SHP77 treated with DMSO at 0.1 percent for 48 hours (cell line): ENCODE data around the gene KIF13A.
"Not testable (repeated sequence)": the region's sequence is repeated elsewhere in the genome, so short reads cannot be mapped to it uniquely, and the experiment has no call there.

Experiments
- DNase-seq: peaks from one replicate; lab custom pipeline; 2025; lab: John Stamatoyannopoulos, UW

Gene KIF13A

DNA sequence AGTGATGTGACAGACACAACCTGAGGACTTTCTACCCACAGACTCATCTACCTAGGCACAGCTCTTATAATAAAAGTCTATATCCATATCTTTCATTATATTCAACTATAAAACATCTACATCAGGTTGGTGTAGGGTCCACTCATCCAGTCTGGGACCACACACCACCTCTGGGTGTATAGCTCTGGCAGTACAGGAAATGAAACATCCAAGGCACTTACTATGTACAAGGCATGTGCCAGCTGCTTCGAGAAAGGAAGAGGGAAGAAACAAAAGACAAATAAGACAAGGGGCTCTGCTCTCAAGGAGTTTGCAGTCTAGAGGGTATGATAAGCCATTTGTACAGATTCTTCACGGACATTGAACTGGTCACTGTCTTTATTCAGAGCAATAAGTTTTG, 18.6 kb downstream of the KIF13A start:
- DNase-seq = no peak

DNA sequence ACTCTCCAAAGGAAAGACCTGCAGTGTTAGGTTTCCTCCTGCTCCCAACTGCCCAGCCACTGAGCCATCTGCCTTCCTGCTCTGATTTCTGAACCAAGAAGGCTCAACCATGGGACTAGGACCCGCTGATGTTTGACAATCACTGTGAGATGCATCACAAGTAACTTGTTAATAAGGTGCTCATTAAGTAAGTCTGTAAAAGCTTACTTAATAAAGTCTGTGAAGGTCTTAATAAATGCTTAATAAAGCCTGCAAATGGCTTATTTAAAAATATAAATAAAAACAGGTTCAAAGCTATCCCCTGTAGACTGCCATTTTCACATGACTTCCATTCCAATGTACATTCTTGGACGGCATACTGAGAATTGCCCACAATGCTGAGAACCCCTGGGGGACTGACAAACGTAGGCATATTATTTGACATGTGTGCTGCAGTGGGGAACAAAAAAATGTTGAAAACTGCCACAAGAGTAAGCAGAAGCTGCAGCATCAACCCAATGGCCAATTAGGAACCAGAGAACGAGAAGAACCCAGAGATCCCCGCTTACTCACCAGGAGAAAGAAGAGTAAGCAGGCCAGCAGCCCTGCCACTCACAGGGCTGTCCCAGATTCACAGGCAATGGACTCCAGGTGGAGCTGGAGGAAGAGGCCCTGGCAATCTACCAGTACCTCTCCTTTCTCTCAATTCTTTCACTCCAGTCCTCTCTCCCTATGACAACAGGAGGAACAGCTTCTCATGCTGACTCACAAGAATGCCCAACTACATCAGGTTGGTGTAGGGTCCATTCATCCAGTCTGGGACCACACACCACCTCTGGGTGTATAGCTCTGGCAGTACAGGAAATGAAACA, 19.5 kb downstream of the KIF13A start:
- DNase-seq = no peak

DNA sequence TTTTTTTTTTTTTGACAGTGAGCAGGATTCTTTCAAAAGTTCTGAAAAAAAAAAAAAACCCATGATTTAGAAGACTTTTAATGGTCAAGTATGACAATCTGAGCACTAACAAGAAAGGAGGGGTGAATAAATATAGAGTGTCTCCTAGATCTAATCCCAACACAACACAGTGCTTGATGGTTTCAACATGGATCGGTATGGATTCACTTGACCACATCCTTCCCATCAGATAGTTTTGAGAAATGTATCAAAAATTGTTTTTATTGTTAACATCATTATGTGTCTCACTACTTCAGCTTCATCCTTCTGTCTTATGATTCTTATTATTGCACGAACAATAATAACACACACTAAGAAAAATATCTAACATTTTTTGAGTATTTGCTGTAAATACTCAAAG, 21.0 kb downstream of the KIF13A start:
- no peak for DNase-seq

DNA sequence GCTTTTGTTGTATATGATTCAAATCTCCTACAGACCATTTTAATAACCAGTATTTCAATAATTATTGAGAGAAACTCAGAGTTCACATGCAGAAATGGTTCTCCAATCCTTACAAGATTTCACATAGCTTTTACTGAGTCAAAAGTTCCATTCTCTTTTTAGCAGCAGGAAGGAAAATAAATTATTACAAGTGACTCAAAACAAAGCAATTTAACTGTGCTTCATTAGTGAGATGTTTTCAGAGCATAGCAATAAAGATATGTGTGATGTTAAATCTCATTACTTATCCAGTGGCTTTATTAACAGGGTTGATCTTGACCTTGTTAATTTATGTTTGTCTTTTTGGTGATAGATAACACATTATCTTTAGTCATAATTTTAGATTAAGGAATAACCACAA, 22.0 kb downstream of the KIF13A start:
- DNase-seq = no peak

DNA sequence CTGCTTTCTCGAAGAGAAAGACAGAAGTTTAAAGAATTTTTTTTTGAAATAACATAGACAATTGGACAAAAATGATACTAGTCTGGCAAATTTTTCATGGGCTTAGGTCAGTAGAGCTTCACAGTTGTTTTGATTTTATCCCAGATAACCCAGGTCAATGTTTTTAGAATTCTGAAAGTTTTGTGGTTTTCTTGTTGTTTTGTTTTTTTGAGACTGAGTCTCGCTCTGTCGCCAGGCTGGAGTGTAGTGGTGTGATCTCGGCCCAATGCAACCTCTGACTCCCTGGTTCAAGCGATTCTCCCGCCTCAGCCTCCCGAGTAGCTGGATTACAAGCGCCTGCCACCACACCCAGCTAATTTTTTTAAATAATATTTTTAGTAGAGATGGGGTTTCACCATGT, 22.8 kb downstream of the KIF13A start:
- no peak for DNase-seq

DNA sequence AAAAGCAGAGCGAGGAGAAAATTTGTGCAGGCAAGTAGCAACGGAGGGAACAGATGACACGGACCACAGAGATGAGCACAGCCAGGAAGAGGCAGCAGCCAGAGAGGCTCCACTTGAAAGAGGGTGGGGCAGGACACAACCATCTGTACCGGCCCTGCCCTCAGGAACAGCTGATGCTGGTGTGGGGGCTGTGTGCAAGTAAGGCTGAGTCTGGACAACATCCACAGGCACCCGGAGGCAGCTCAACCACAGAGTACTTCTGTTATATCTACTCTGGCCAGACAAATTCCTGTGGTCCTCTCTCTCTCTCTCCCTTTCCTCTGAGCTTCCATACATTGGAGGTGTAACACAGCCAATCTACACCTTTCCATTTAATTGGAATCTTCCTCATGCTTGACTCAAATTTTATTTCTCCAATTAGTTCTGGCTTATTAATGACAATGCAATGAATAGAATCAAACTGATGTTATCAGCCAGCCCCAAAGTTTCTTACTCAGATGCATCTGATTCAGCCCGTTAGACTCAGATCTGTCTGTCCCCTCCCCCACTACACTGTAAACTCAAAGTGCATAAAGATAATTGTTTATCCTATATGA, 24.9 kb downstream of the KIF13A start:
- no peak for DNase-seq

DNA sequence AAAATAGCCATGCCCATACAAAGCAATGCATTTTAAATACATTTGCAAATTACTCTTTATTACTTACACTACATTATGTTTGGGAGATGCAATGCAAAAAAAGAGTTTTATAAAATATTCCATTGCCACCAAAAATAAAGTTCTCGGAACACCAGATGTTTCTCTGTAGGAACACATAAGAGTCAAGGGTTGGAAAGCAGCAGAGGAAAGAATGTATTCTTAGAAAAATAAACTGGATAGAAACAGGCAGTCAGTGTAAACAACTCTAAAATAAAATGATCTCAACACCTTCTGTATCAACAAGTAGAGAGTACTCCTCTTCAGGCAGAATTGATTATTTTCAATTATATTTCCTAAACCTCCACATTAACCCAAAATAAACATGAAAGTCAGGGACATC, 28.1 kb downstream of the KIF13A start:
- no peak for DNase-seq

DNA sequence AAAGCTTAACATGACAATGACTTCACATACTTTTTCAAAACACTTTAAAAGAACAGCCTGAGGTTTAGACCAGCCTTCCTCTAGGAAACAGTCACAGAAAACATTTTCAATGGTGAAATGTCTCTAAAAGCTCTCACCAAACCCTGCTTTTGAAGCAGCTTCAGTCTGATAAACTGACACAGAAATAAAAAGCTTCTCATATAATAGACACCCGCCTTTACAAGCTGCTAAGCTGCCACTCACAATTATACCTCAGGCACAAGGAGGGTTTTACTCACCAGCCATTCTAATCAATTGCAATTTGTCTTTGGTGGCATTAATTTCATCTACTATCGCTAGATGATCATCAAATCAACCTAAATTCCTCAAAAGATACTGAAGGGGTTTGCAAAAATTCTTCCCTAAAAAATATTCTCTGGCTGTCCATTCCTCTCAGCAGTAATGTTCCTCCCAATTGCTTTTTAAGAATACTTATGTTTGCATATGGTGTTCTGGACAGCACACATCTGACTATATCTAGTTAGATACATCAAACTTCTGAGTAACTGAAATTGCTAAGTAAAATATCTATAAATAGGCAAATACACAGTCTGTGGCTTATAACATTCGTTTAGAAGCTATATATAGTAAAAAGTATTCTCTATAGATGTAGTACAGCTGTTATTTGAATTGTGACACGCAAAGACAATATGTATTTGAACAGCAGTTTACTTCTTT, 29.4 kb downstream of the KIF13A start:
- DNase-seq = no peak

DNA sequence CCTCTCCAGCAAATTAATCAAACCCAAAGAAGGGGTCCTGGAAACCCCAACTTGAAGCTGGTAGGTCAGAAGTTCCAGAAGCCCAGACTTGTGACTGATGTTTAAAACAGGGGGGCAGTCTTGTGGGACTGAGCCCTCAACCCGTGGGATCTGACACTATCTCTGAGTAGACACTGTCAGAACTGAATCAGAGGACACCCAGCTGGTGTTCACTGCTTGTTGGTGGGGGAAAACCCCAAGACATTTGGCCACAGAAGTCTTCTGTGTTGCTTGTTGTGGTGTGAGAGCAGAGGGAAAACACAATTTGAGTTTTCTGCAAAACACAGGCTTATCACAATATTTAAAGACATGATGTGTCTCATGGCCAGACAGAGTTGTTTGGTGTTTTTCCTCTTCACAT, 29.9 kb downstream of the KIF13A start:
- no peak for DNase-seq

DNA sequence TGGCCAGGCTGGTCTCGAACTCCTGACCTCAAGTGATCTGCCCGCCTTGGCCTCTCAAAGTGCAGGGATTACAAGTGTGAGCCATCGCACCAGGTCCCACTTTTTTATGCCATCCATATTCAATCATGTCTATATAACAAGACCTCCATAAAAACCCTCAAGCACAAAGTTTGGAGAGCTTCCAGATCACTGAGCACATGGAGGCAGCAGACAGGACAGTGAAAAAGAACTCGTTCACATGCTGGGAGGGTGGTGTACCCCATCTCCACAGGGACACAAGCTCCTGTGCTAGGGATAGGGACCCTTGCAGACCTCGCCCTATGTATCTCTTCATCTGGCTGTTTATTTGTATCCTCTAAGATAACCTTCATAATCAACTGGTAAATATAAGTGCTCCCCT, 30.3 kb downstream of the KIF13A start:
- no peak for DNase-seq

DNA sequence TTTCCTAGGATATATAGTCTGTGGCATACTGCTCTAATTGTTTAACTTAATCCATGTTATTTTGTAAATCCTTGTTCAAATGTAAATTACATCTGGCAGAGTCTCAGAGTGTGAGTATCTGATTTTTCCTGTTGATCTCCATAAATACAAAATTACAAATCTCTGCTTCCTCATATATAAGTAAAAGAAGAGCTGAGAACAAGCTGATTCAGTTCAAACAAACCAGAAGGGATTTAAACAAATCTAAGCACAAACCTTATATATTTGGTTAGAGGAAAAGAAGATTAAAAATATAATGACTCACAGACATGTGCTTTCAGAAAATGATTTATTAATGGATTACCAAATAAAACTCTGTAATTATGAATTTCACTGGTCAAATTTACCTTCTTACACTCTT, 37.3 kb downstream of the KIF13A start:
- no peak for DNase-seq

DNA sequence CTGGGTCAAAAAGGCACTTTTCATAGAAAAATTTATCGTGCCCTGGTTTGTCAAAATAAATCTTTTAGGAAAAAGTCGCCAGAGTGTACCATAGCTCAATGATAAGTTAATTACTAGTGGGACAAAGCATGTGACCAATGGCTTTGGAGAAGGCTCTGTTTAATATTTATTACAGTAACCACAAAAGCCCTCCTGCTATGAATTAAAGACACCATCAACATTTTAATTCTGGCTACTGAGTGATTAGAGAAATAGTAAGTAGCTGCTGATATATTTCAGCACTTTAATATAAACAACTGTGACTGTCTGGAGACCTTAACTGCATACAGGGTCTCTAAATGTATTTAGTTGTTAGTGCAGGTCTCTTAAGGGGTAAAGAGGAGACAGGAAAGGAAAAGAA, 38.3 kb downstream of the KIF13A start:
- DNase-seq = no peak

DNA sequence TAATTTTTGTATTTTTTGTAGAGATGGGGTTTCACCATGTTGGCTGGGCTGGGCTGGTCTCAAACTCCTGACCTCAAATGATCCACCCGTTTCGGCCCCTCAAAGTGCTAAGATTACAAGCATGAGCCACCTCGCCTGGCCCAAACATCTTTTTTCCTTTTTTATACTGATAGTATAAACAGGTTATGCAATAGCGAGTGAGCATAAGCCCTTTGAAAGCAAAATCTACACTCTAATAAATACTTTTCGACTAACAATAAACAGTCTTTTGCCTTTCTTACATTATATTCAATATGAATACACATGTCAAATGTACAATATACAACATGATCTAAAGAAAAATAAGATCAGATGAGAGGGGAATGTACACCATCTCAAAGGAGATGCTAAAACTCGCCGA, 38.7 kb downstream of the KIF13A start:
- no peak for DNase-seq

DNA sequence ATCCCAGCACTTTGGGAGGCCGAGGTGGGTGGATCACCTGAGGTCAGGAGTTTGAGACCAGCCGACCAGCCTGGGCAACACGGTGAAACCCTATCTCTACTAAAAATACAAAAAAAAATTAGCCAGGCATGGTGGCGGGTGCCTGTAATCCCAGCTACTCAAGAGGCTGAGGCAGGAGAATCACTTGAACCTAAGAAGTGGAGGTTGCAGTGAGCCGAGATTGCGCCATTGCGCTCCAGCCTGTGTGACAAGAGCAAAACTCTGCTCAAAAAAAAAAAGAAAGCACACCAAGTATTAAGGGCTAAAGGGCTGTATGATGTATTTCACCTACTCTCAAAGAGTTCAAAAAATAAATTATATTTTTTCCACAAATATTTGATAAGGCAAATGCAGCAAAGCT, 39.9 kb downstream of the KIF13A start:
- not testable (repeated sequence) for DNase-seq

DNA sequence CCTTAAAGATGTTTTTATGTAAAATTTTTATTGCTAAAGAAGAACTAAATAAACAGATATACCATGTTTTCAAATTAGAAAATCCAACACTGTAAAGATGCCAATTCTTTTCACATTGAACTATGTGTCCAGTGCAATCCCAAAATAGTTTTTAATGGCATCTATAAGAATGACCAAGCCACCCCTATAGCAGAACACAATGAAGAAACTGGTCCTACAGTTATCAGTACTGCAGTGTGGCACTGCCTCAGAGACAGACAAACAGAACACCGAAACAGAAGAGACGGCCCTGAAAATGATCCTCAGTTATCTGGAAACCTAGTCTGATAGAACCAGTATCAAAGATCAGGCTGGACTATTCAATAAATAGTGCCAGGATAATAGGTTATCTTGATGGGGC, 41.9 kb downstream of the KIF13A start:
- DNase-seq = no peak

DNA sequence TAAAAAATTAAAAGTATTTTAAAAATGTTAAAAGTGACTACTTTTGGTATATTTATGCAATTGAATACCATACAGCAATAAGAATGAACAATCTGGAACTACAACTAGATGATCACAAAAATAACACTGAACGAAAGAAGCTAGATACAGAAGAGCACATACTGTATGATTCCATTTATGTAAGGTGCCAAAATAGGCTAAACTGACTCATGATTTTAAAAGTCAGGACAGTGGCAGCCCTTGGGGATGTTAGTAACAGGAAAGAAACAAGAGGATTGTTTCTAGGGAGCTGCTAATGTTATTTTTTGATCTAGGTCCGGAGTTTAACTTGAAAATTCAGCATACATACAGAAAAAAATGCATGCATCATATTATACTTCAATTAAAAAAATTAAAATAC, 42.3 kb downstream of the KIF13A start:
- DNase-seq = no peak

DNA sequence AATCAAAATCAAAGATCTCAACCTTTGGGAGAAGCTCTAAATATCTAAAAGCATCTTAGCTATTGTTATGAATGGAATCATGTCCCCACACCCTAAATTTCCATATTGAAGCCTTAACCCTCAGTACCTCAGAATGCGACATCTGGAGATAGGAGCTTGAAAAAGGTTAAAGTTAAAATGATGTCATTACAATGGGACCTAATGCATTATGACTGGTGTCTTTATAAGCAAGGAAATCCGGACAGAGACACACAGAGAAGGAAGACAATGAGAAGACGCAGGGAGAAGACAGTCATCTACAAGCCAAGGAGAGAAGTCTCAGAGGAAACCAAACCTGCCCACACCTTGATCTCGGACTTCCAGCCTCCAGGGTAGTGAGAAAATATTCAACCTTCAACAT, 46.1 kb downstream of the KIF13A start:
- no peak for DNase-seq

DNA sequence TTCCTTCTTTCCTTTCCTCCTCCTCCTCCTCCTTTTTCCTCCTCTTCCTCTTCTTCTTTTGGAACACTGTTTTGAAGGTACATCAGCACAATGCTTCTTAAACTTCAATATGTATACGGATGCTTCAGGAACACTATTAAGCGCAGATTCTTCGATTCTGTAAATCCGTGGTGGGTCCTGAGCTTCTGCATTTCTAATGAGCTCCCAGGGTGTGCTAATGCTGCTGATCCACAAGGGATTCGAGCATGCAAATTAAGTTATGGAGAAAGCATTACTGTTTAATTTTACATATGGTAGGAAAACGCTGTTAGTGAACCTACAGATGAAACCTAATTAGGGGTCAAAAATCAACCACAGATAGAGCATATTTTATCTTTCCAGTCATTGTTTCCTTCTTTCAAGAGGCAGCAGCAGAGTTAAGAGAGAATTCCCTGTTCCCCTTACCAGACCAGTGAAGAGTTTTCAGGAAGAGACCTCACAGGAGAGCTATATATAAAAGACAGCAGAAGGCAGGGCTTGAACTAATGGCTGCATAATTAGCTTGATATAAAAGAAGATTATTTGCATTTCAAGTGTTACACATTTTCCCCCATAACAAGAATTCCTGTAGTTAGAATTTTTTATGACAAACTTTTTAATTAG, 47.2 kb downstream of the KIF13A start:
- no peak for DNase-seq

DNA sequence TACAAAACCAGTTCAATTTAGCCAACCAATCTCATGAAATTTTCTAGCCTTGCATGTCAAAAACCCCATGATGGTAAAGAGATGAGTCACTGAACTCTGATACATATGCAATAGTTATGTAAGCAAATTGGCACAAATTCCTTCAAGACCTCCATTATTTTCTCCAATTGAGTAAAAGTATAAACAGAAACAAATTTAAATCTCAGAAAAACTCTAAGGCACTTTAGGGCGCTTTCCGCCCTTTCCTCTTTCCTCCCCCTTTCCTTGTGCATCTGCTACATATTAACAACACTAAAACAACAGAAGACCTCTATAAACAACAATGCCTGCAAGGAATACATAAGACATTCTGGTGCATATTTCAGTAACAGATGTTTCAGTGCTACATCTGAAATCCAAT, 48.5 kb downstream of the KIF13A start:
- DNase-seq = no peak

DNA sequence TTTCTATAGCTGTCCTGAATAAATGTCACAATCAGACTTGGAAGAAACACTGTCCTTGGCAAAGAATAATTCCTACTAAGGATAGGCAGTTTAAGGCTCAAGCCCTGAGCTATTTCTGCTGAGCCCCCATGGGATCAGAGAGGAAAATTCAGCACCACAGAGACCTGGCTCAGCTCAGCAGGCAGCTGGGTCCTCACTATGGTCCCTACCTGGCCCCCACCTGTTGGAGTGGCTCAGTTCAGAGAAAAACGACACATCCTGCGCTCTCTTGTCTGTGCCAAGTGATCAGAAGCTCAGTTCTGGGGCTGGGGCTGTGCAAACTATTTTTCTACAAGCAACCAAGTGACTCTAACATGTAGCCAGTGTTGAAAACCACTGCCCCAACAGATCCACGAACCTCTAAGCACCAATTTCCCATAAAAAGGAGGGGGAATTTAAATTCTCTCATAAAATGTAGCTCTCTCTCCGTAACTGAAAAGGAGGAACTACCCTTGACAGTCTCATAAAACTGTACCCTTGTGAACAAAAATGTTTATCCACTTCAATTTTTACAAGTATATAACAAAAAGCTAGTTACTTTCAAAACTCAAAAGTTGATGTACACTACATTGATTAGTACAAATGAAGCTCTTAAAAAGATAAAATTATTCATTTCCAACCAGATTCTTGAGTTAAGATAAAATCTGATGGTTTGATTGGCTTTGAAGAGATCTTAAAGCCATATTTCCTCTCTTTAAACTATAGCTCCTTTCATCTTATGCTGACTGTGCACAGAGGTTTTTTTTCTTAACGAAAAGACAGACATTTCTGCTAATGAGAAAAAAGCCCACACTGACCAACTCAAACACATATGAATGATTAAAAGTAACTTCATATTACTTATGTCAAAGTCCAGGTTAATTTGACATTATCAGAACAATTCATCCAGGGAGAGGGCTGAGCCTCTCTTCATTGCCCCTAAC, 52.0 kb downstream of the KIF13A start:
- no peak for DNase-seq

DNA sequence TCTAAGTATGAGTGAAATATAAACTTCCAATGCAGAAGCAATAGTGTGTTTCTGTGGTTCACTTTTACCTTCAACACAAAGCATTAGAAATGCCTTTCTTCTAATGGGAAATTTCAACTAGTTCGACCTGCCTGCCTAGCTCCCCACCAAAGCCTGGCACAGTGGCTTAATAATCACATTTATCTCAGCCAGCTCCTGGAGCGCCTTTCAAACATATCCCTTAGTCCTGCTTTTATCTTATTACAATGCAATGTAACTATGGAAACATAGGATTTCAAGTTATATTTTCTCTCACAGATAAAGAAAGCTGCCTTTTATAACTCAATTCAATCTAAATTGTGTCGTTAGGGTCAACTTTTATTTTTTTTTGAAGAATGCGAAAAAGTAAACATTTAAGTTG, 53.7 kb downstream of the KIF13A start:
- DNase-seq = no peak
